H1 (cell line): ENCODE results near the gene ITPKB. TPM values are rescaled to one million over a fixed set of nuclear protein-coding genes. Genes with fewer than 3 reads are reported as not detected.

Experiments
- CTCF ChIA-PET: fragments of 300-600 bp; sonication (Branson Sonifier 250); formaldehyde crosslinking; loops from one replicate; lab custom pipeline; 2021; ENCODE audit not compliant: partially characterized antibody; lab: Charles Lee
- POLR2A ChIA-PET: fragments of 300-600 bp; sonication (Branson Sonifier 250); formaldehyde crosslinking; loops from one replicate; lab custom pipeline; 2021; ENCODE audit warnings: inconsistent platforms; ENCODE audit not compliant: partially characterized antibody; lab: Charles Lee
- DNase-seq, 2 experiments: peaks; one replicate each; pipeline versions ENCODE4 v3.0.0 to v3.0.0-alpha.2; 2010 to 2022; ENCODE audit warnings: low spot score in 2 of 2, low read depth in 1 of 2, mixed read lengths in 1 of 2
- FAIRE-seq: peaks from 2 replicates; lab custom pipeline; 2011; peaks lifted over from hg19 to GRCh38; lab: Jason Lieb, UNC
- H2AFZ ChIP-seq: 2 replicates; pipeline ENCODE4 v1.8.1; 2012; ENCODE audit warnings: low read length, inconsistent platforms
- H2AK5ac ChIP-seq: 2 replicates; pipeline ENCODE4 v1.6.1; 2013; ENCODE audit warnings: low read depth, low read length
- H2BK120ac ChIP-seq: replicated peaks from 2 replicates; pipeline ENCODE3; 2013; ENCODE audit warnings: low read depth, low read length, inconsistent platforms
- H2BK12ac ChIP-seq: 2 replicates; pipeline ENCODE4 v1.6.1; 2013; ENCODE audit warnings: low read depth, low read length
- H2BK15ac ChIP-seq: 2 replicates; pipeline ENCODE4 v1.6.1; 2013; ENCODE audit warnings: low read length
- H2BK20ac ChIP-seq: 2 replicates; pipeline ENCODE4 v1.6.1; 2013; ENCODE audit warnings: low read length
- H2BK5ac ChIP-seq: 2 replicates; pipeline ENCODE4 v1.6.1; 2013; ENCODE audit warnings: low read depth, low read length
- H3K14ac ChIP-seq: 2 replicates; pipeline ENCODE4 v1.6.1; 2013; ENCODE audit warnings: inconsistent platforms; ENCODE audit not compliant: insufficient read length
- H3K18ac ChIP-seq: 2 replicates; pipeline ENCODE4 v1.6.1; 2013; ENCODE audit warnings: low read length; ENCODE audit errors: extremely low read depth
- H3K23ac ChIP-seq: 2 replicates; pipeline ENCODE4 v1.6.1; 2013; ENCODE audit warnings: inconsistent platforms; ENCODE audit not compliant: insufficient read length
- H3K23me2 ChIP-seq: 2 replicates; pipeline ENCODE4 v1.6.1; 2013; ENCODE audit warnings: low read depth, low read length
- H3K27ac ChIP-seq: 2 replicates; pipeline ENCODE4 v1.6.1; 2011; ENCODE audit warnings: low read depth, low read length, inconsistent platforms
- H3K27me3 ChIP-seq, 4 experiments: replicated peaks in 1 of 4; 1 replicate in 1 of 4; 2 replicates in 3 of 4; pipeline versions ENCODE4 v1.6.1 to v1.8.1; 2011 to 2013; ENCODE audit warnings: low read length in 3 of 4, mild to moderate bottlenecking in 3 of 4, inconsistent platforms in 2 of 4, mixed read lengths in 2 of 4, moderate library complexity in 1 of 4; ENCODE audit not compliant: control insufficient read depth in 3 of 4, insufficient read depth in 3 of 4; ENCODE audit errors: extremely low read depth in 1 of 4
- H3K36me3 ChIP-seq, 4 experiments: 2 replicates each; pipeline versions ENCODE4 v1.6.1 to v1.8.1; 2011 to 2013; ENCODE audit warnings: mild to moderate bottlenecking in 4 of 4, low read length in 3 of 4, moderate library complexity in 2 of 4, control low read depth in 1 of 4, inconsistent platforms in 1 of 4; ENCODE audit not compliant: insufficient read depth in 4 of 4, control insufficient read depth in 2 of 4
- H3K4ac ChIP-seq: replicated peaks from 2 replicates; pipeline ENCODE3; 2013; ENCODE audit warnings: low read length, low read depth, mixed read lengths, inconsistent platforms; ENCODE audit not compliant: insufficient read length
- H3K4me1 ChIP-seq, 4 experiments: replicated peaks in 1 of 4; 1 replicate in 1 of 4; 2 replicates in 3 of 4; pipeline versions ENCODE4 v1.6.1 to v1.8.1; 2011 to 2013; ENCODE audit warnings: low read length in 3 of 4, inconsistent platforms in 2 of 4, mixed read lengths in 1 of 4; ENCODE audit not compliant: insufficient read depth in 4 of 4, control insufficient read depth in 3 of 4
- H3K4me2 ChIP-seq, 2 experiments: 2 replicates each; pipeline versions ENCODE4 v1.6.1 to v1.8.1; 2011 to 2013; ENCODE audit warnings: low read depth in 2 of 2, low read length in 2 of 2, control low read depth in 1 of 2, inconsistent platforms in 1 of 2, mild to moderate bottlenecking in 1 of 2; ENCODE audit not compliant: insufficient read depth in 1 of 2
- H3K4me3 ChIP-seq, 4 experiments: fragments of 200-600, 300-600 bp in 1 of 4; sonication (generic), shearing (Covaris generic), sonication (Bioruptor Twin) in 1 of 4; 2 replicates each; pipeline versions ENCODE4 v1.5.1 to v1.8.1; 2011 to 2016; ENCODE audit warnings: low read length in 4 of 4, low read depth in 3 of 4, control low read depth in 2 of 4, inconsistent platforms in 2 of 4, mild to moderate bottlenecking in 2 of 4, mixed read lengths in 1 of 4, moderate library complexity in 1 of 4; ENCODE audit not compliant: insufficient read depth in 2 of 4; ENCODE audit errors: extremely low read depth in 1 of 4
- H3K56ac ChIP-seq: replicated peaks from 2 replicates; pipeline ENCODE3; 2013; ENCODE audit warnings: low read depth, mild to moderate bottlenecking, mixed read lengths, low read length, inconsistent platforms; ENCODE audit not compliant: insufficient read length
- H3K79me1 ChIP-seq: 2 replicates; pipeline ENCODE4 v1.6.1; 2013; ENCODE audit warnings: low read depth, low read length, control low read depth
- H3K79me2 ChIP-seq, 2 experiments: 2 replicates each; pipeline versions ENCODE4 v1.6.1 to v1.8.1; 2012 to 2013; ENCODE audit warnings: low read length in 2 of 2, mild to moderate bottlenecking in 2 of 2, inconsistent platforms in 1 of 2; ENCODE audit not compliant: insufficient read depth in 2 of 2, control insufficient read depth in 1 of 2
- H3K9ac ChIP-seq, 4 experiments: replicated peaks in 1 of 4; 1 replicate in 1 of 4; 2 replicates in 3 of 4; pipeline versions ENCODE4 v1.6.1 to v1.8.1; 2011 to 2013; ENCODE audit warnings: low read depth in 3 of 4, low read length in 3 of 4, control low read depth in 2 of 4, mild to moderate bottlenecking in 2 of 4, moderate library complexity in 2 of 4, inconsistent platforms in 1 of 4; ENCODE audit errors: extremely low read depth in 1 of 4
- H3K9me3 ChIP-seq, 2 experiments: 2 replicates each; pipeline versions ENCODE4 v1.6.1 to v1.8.1; 2012 to 2013; ENCODE audit warnings: mild to moderate bottlenecking in 2 of 2, moderate library complexity in 2 of 2, control low read depth in 1 of 2, inconsistent platforms in 1 of 2, low read depth in 1 of 2, low read length in 1 of 2, mixed read lengths in 1 of 2; ENCODE audit not compliant: insufficient read depth in 2 of 2
- H4K20me1 ChIP-seq, 2 experiments: replicated peaks in 1 of 2; 2 replicates each; pipeline versions ENCODE3 to v1.8.1; 2011 to 2013; ENCODE audit warnings: inconsistent platforms in 2 of 2, low read length in 2 of 2, mild to moderate bottlenecking in 1 of 2; ENCODE audit not compliant: insufficient read depth in 2 of 2, control insufficient read depth in 1 of 2
- H4K5ac ChIP-seq: 2 replicates; pipeline ENCODE4 v1.6.1; 2013; ENCODE audit warnings: low read length, low read depth, mixed read lengths, inconsistent platforms; ENCODE audit not compliant: insufficient read length
- H4K8ac ChIP-seq: 2 replicates; pipeline ENCODE4 v1.8.0; 2013; ENCODE audit warnings: mild to moderate bottlenecking, moderate library complexity, low read length, inconsistent platforms; ENCODE audit not compliant: insufficient read depth; ENCODE audit errors: extremely low read depth
- H4K91ac ChIP-seq: replicated peaks from 2 replicates; pipeline ENCODE3; 2013; ENCODE audit warnings: low read length, mixed read lengths, inconsistent platforms; ENCODE audit not compliant: insufficient read length
- CTCF ChIP-seq, 3 experiments: IDR thresholded peaks; 1 replicate in 2 of 3; 2 replicates in 1 of 3; pipeline versions ENCODE4 v1.5.1 to v1.6.1; 2011; ENCODE audit warnings: low read length in 3 of 3, mild to moderate bottlenecking in 3 of 3, inconsistent platforms in 2 of 3, low read depth in 1 of 3, moderate library complexity in 1 of 3; ENCODE audit not compliant: insufficient read depth in 1 of 3; ENCODE audit errors: control extremely low read depth in 1 of 3
- GABPA ChIP-seq: IDR thresholded peaks from 2 replicates; pipeline ENCODE4 v1.6.1; 2011; ENCODE audit warnings: mild to moderate bottlenecking, low read length, moderate library complexity, borderline replicate concordance; ENCODE audit not compliant: insufficient read depth
- POLR2A ChIP-seq, 2 experiments: IDR thresholded peaks; 1 replicate in 1 of 2; 2 replicates in 1 of 2; pipeline ENCODE4 v1.6.1; 2011; ENCODE audit warnings: low read depth in 2 of 2, low read length in 2 of 2, mild to moderate bottlenecking in 2 of 2; ENCODE audit errors: control extremely low read depth in 1 of 2
- TEAD4 ChIP-seq: IDR thresholded peaks from 2 replicates; pipeline ENCODE4 v1.6.1; 2012; ENCODE audit warnings: low read depth, low read length, inconsistent platforms, mixed read lengths
- USF2 ChIP-seq: IDR thresholded peaks from 2 replicates; pipeline ENCODE4 v1.6.1; 2011; ENCODE audit warnings: low read length, improper control_type of control experiment
- WGBS, 2 experiments: shearing (Covaris generic) in 1 of 2; methylation state at CpG; one replicate each; pipeline versions ENCODE4 v1.1.6 to v1.1.7; 2013 to 2015; ENCODE audit warnings: low lambda C conversion rate in 2 of 2, mixed read lengths in 2 of 2, inconsistent platforms in 1 of 2, low coverage in 1 of 2, missing lambda C conversion rate in 1 of 2; ENCODE audit not compliant: insufficient replicate concordance in 2 of 2, insufficient coverage in 1 of 2, insufficient read length in 1 of 2; ENCODE audit errors: extremely low coverage in 1 of 2, missing lambda C conversion rate in 1 of 2; 5-methylcytosine and 5-hydroxymethylcytosine counted together
- polyA plus RNA-seq, 7 experiments: library from polyadenylated mRNA; depleted of rRNA in 3 of 7; stranded (reverse) in 5 of 7; unstranded in 2 of 7; fragments of >200 nt in 5 of 7; fragments of 200-250 nt in 2 of 7; gene quantifications; 1 replicate in 5 of 7; 2 replicates in 1 of 7; 4 replicates in 1 of 7; pipeline versions ENCODE4 v1.2.1 to v1.2.3, GENCODE V29; 2011 to 2013; ENCODE audit warnings: missing spikeins in 2 of 7, mixed read lengths in 2 of 7
- total RNA-seq: library from RNA; stranded (reverse); fragmentation: NEBNext Ultra II Directional; extraction: Animal tissue kit (Norgen Biotek cat#: 25700); gene quantifications from 2 replicates; pipeline ENCODE4 v1.2.1, GENCODE V29; 2021

ITPKB gene
- total and polyA plus RNA-seq, 2 of the 8 experiments (the other 6 are each of a cell fraction or from before 2014, with no cell fraction given) = 1.7 to 4.8 TPM

- Histone ChIP-seq H2AK5ac (no peak overlapping the region), H3K18ac (no peak overlapping the region; the same call in 1 of the 2 replicates), H2BK20ac (no peak overlapping the region), H3K4me3 (no peak overlapping the region), H3K4ac (no peak overlapping the region), H3K9me3 (no peaks in the 10 kb centered on the region), H3K4me2 (no peak overlapping the region), H3K9ac (no peak overlapping the region), H3K23ac (no peak overlapping the region), H4K8ac (no peak overlapping the region), H2BK120ac (no peak overlapping the region), H3K79me1 (no peaks in the 10 kb centered on the region), H4K91ac (no peak overlapping the region), H4K5ac (no peak overlapping the region), H3K23me2 (no peaks in the 10 kb centered on the region), H3K36me3 (no peaks in the 10 kb centered on the region), H3K79me2 (no peaks in the 10 kb centered on the region), H2BK5ac (no peak overlapping the region), H3K27me3 (no peaks in the 10 kb centered on the region; a peak in 1 of 7 replicates), H3K27ac (no peak overlapping the region), H2AFZ (no peak overlapping the region), H4K20me1 (peaks cover 0 to 4% of the 10 kb centered on the region in 2 experiments), H2BK15ac (no peak overlapping the region), H2BK12ac (no peak overlapping the region), H3K14ac (no peak overlapping the region), H3K56ac (no peak overlapping the region), H3K4me1 (peaks cover 4 to 35% (median 25%) of the 10 kb centered on the region in 4 experiments)
- TF ChIP-seq TEAD4 (no peak), GABPA (no peak), POLR2A (IDR thresholded peaks at IDR 0.05; ENCODE audit: control extremely low read depth in 1 of 2, low read depth in 2 of 2, low read length in 2 of 2) (no peak), CTCF (IDR thresholded peaks at IDR 0.05; ENCODE audit: control extremely low read depth in 1 of 3, insufficient read depth in 1 of 3, low read depth in 1 of 3, low read length in 3 of 3) (no peak), USF2 (no peak)
- 90% methylated on average over 4 of the region's 4 CpGs; no CpG with 5 or more reads in 1 of the 2 experiments for WGBS, 2 experiments
- FAIRE-seq (no peak), DNase-seq (no peak)
- POLR2A ChIA-PET = interaction anchor here (1.1 to 1.3 kb wide), 3 partner anchors 13 to 16 kb away, joined by 3 read pairs; no protein-coding TSS in a partner anchor
- CTCF ChIA-PET = interaction anchor here (0.7 to 6.1 kb wide), 11 partner anchors 9 to 176 kb away, joined by 3 to 27 read pairs (median 6); no protein-coding TSS in a partner anchor
Measured at GRCh38 chr1:226651732-226652105, 87.4 kb downstream of the ITPKB start.
